22Rv1 (cell line): ENCODE data around the gene IRF7.

ENCODE experiments used
- H3K27ac ChIP-seq: fragments of 450-650 bp; 2 replicates; pipeline ENCODE4 v1.5.1; 2017
- ZFX ChIP-seq: fragments of 450-650 bp; IDR thresholded peaks from 2 replicates; pipeline ENCODE4 v1.6.1; 2017; ENCODE audit warnings: antibody characterized with exemption, borderline replicate concordance
- TF ChIP-seq, protein P1 (sequence below): fragments of 450-650 bp; IDR thresholded peaks from 2 replicates; pipeline ENCODE4 v1.5.1; 2017; ENCODE audit warnings: mild to moderate bottlenecking

The IRF7 gene

GRCh38 chr11:581752-582151, 34.0 kb downstream of the IRF7 start:
- H3K27ac ChIP-seq, result no peak overlapping the region
- TF ChIP-seq, protein P1, sequence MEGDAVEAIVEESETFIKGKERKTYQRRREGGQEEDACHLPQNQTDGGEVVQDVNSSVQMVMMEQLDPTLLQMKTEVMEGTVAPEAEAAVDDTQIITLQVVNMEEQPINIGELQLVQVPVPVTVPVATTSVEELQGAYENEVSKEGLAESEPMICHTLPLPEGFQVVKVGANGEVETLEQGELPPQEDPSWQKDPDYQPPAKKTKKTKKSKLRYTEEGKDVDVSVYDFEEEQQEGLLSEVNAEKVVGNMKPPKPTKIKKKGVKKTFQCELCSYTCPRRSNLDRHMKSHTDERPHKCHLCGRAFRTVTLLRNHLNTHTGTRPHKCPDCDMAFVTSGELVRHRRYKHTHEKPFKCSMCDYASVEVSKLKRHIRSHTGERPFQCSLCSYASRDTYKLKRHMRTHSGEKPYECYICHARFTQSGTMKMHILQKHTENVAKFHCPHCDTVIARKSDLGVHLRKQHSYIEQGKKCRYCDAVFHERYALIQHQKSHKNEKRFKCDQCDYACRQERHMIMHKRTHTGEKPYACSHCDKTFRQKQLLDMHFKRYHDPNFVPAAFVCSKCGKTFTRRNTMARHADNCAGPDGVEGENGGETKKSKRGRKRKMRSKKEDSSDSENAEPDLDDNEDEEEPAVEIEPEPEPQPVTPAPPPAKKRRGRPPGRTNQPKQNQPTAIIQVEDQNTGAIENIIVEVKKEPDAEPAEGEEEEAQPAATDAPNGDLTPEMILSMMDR, result no peak
- TF ChIP-seq ZFX, result no peak

- no peak overlapping the region for H3K27ac ChIP-seq
- TF ChIP-seq ZFX, result no peak
- TF ChIP-seq, protein P1, result no peak
Measured at GRCh38 chr11:581342-581741, 34.4 kb downstream of the IRF7 start.

GRCh38 chr11:579830-580601, 35.7 kb downstream of the IRF7 start:
- TF ChIP-seq ZFX, result no peak
- TF ChIP-seq, protein P1, result no peak
- no peak overlapping the region for H3K27ac ChIP-seq

- TF ChIP-seq, protein P1, result no peak
- no peak for TF ChIP-seq ZFX
- H3K27ac ChIP-seq, result 0 out of 2 replicates have a peak overlapping the region, but pooled peaks have one; percentile 91
Measured at GRCh38 chr11:578276-579035, 37.3 kb downstream of the IRF7 start.

DNA sequence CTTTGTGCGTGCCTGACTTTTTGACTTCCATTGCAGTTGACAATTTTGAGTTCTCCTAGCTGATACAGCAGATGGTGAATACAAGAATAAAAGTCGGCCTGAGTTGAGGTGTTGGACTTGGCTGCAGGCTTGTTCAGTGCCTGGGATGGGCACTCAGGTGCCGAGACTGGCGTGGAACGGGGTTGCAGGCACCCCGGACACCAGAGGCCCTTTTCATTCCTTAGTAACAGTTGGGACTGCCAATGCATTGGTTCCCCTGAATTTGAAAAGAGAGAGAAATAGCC, 38.2 kb downstream of the IRF7 start:
- peak overlapping the region; percentile 91 for H3K27ac ChIP-seq
- TF ChIP-seq, protein P1, result no peak
- no peak for TF ChIP-seq ZFX

DNA sequence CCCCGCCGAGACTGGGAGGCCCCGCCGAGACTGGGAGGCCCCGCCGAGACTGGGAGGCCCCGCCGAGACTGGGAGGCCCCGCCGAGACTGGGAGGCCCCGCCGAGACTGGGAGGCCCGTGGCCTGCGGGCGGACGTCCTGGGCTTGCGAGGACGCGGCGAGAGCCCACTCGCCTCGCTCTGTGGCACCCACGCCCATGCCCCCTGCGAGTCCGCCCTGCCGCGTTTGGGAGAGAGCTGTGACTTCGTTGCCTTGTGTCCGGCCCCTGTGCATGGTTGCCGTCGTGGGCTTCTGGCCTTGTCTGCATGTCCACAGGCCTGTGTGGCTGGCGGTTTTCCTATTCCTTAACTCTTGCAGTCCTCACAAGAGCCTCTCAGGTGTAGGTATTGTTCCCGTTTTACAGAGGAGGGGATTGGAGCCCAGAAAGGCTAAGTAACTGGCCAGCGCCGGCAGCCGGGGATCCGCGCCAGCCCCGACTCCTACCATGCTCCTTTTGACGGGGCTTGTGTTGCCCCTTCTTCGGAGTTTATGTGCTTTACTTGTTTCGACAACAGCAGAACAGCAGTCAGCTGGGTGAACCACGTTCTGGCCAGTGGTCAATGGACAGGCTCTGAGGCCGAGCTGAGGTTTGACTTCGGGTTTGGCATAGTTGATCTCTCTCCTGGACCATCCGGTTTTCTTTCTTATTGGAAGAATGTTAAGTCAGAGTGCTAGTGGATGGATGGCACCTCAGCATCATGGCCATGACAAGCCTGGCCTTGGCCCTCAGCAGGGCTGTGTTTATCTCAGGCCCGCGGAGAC, 38.7 kb downstream of the IRF7 start:
- TF ChIP-seq, protein P1, result no peak
- no peak for TF ChIP-seq ZFX
- H3K27ac ChIP-seq, result peak overlapping the region; percentile 91
